Osteoblast (primary cell): ENCODE data around the gene AMMECR1. TPM values are rescaled to one million over a fixed set of nuclear protein-coding genes. Genes with fewer than 3 reads are reported as not detected.

Source experiments
- DNase-seq: peaks from one replicate; pipeline ENCODE4 v3.0.0; 2011; ENCODE audit warnings: low spot score, mixed read lengths; ENCODE audit not compliant: insufficient read length; ENCODE audit errors: missing footprints
- H2AFZ ChIP-seq: 2 replicates; pipeline ENCODE4 v1.6.0; 2011; ENCODE audit warnings: mild to moderate bottlenecking, low read length
- H3K27ac ChIP-seq: 2 replicates; pipeline ENCODE4 v1.5.1; 2011; ENCODE audit warnings: mild to moderate bottlenecking, low read depth, low read length, moderate library complexity
- H3K27me3 ChIP-seq: 2 replicates; pipeline ENCODE4 v1.6.0; 2012; ENCODE audit warnings: mild to moderate bottlenecking, control low read depth, inconsistent platforms, low read length, moderate library complexity; ENCODE audit not compliant: insufficient read depth
- H3K36me3 ChIP-seq: 2 replicates; pipeline ENCODE4 v1.5.1; 2011; ENCODE audit warnings: mild to moderate bottlenecking, low read length, control low read depth, moderate library complexity; ENCODE audit not compliant: insufficient read depth
- H3K4me1 ChIP-seq: 2 replicates; pipeline ENCODE4 v1.5.1; 2011; ENCODE audit warnings: mild to moderate bottlenecking, low read length, control low read depth, moderate library complexity; ENCODE audit not compliant: insufficient read depth
- H3K4me2 ChIP-seq: 2 replicates; pipeline ENCODE4 v1.6.0; 2011; ENCODE audit warnings: mild to moderate bottlenecking, low read length; ENCODE audit not compliant: insufficient read depth
- H3K4me3 ChIP-seq: fragments of 200-600 bp; sonication (generic); 3 replicates; pipeline ENCODE4 v1.5.1; 2012; ENCODE audit warnings: mild to moderate bottlenecking, low read length, inconsistent platforms; ENCODE audit not compliant: insufficient read depth
- H3K79me2 ChIP-seq: 2 replicates; pipeline ENCODE4 v1.6.0; 2012; ENCODE audit warnings: mild to moderate bottlenecking, low read length, control low read depth, inconsistent platforms; ENCODE audit not compliant: insufficient read depth
- H3K9me3 ChIP-seq: 2 replicates; pipeline ENCODE4 v1.5.1; 2011; ENCODE audit warnings: low read depth, low read length, control low read depth
- H4K20me1 ChIP-seq: 2 replicates; pipeline ENCODE4 v1.6.0; 2012; ENCODE audit warnings: mild to moderate bottlenecking, low read length, control low read depth; ENCODE audit not compliant: insufficient read depth
- total RNA-seq: library from RNA; depleted of rRNA; stranded (reverse); fragments of >200 nt; gene quantifications from 2 replicates; pipeline ENCODE4 v1.2.3, GENCODE V29; 2012
- TF ChIP-seq, protein P1 (sequence below): IDR thresholded peaks from 2 replicates; pipeline ENCODE4 v1.5.1; 2011; ENCODE audit warnings: mild to moderate bottlenecking, low read depth, low read length, moderate library complexity; ENCODE audit errors: extremely low read depth

AMMECR1 gene
- total RNA-seq, 1 donor, result 14.5 TPM

DNA sequence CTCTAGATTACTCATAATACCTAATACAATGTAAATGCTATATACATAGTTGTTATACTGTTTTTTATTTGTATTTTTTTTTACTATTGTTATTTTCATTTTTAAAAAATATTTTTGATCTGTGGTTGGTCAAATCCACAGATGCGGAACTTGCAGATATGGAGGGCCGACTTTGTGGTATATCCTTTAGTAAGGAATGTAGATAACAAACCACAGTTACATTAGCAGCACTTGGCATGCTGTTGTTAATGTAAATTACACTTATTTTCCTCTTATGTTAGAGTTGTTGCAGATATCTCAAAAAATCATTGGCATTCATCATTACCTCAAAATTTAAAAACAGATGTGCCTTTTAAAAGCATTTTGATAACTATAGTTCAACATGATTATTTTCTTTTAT, 164.0 kb downstream of the AMMECR1 start:
- H3K4me1 ChIP-seq, result no peaks in the 10 kb centered on the region
- no peak for DNase-seq
- no peaks in the 10 kb centered on the region for H3K36me3 ChIP-seq
- H3K27me3 ChIP-seq, result peaks cover 9% of the 10 kb centered on the region
- no peak overlapping the region for H3K4me2 ChIP-seq
- no peak overlapping the region for H3K27ac ChIP-seq
- H2AFZ ChIP-seq, result no peak overlapping the region
- no peak overlapping the region for H3K4me3 ChIP-seq
- no peaks in the 10 kb centered on the region for H3K79me2 ChIP-seq
- H4K20me1 ChIP-seq, result no peaks in the 10 kb centered on the region
- TF ChIP-seq, protein P1, sequence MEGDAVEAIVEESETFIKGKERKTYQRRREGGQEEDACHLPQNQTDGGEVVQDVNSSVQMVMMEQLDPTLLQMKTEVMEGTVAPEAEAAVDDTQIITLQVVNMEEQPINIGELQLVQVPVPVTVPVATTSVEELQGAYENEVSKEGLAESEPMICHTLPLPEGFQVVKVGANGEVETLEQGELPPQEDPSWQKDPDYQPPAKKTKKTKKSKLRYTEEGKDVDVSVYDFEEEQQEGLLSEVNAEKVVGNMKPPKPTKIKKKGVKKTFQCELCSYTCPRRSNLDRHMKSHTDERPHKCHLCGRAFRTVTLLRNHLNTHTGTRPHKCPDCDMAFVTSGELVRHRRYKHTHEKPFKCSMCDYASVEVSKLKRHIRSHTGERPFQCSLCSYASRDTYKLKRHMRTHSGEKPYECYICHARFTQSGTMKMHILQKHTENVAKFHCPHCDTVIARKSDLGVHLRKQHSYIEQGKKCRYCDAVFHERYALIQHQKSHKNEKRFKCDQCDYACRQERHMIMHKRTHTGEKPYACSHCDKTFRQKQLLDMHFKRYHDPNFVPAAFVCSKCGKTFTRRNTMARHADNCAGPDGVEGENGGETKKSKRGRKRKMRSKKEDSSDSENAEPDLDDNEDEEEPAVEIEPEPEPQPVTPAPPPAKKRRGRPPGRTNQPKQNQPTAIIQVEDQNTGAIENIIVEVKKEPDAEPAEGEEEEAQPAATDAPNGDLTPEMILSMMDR, result no peak
- no peaks in the 10 kb centered on the region for H3K9me3 ChIP-seq

DNA sequence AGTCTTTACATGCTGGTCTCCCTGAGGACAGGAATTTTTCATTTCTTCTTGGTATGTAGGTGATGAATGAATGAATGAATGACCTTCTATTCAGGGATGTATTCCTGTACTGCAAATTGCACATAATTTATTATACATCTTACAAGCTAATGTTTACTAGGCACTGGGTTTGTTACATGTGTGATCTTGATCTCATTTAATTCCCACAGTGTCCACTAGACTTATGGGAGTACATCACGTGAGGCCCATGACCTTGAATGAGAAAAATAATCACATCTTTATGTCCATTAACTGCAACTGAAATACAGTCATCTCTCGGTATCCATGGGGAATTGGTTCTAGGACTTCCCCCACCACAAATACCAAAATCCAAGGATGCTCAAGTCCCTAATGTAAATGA, 164.6 kb downstream of the AMMECR1 start:
- Histone ChIP-seq H3K79me2 (no peaks in the 10 kb centered on the region), H3K27ac (no peak overlapping the region), H3K36me3 (no peaks in the 10 kb centered on the region), H3K4me3 (no peak overlapping the region), H3K9me3 (no peaks in the 10 kb centered on the region), H3K27me3 (peaks cover 9% of the 10 kb centered on the region), H3K4me1 (no peaks in the 10 kb centered on the region), H4K20me1 (no peaks in the 10 kb centered on the region), H2AFZ (no peak overlapping the region), H3K4me2 (no peak overlapping the region)
- DNase-seq, result no peak
- TF ChIP-seq, protein P1, result no peak

DNA sequence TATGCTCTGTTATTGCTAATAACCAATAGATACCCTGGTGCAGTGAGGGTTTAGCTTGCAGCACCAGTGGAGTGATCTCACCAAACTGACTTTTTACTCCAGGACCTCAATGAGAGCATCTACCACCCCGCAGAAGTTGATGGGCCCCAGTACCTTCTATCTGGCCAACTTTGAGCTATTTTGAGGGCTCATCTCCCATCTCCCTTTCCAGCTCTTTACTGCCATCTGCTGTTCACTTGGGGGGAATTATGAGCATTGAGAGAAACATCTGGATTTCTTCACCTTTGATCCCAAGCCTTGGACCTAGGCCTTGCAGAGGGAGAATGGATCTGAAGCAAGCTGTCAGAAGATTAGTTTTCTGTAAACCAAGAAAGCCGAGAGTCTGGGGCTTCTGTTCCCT, 171.4 kb downstream of the AMMECR1 start:
- Histone ChIP-seq H3K27me3 (peaks cover 12% of the 10 kb centered on the region), H4K20me1 (peaks cover 3% of the 10 kb centered on the region), H3K36me3 (no peaks in the 10 kb centered on the region), H3K27ac (no peak overlapping the region), H3K4me1 (peaks cover 10% of the 10 kb centered on the region), H3K4me3 (no peak overlapping the region), H3K4me2 (no peak overlapping the region), H3K79me2 (no peaks in the 10 kb centered on the region), H3K9me3 (no peaks in the 10 kb centered on the region), H2AFZ (no peak overlapping the region)
- TF ChIP-seq, protein P1, result peak; percentile 76
- DNase-seq, result peak; percentile 58

DNA sequence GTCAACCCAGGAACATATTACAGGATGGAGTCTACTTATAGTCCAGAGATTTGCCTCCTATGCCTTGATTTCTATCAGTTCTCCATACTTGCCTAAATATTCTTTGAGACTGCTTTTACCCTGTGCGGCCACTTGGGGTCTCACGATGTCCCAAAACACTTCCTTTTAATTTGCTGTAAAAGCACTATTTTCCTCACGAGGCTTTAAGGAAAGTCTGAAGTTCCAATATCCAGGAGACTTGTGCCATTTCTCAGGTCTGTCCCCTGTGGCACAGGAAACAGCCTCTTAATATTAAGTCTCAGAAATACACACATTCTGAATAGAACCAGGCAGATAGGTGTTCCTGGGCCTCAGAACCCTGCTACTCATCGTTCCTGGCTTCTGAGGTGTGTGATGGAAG, 172.0 kb downstream of the AMMECR1 start:
- TF ChIP-seq, protein P1, result peak; percentile 65
- DNase-seq, result peak; percentile 58
- H3K4me1 ChIP-seq, result peaks cover 10% of the 10 kb centered on the region
- H3K4me3 ChIP-seq, result no peak overlapping the region
- H3K79me2 ChIP-seq, result no peaks in the 10 kb centered on the region
- H3K4me2 ChIP-seq, result no peak overlapping the region
- H3K36me3 ChIP-seq, result no peaks in the 10 kb centered on the region
- H3K27ac ChIP-seq, result no peak overlapping the region
- peaks cover 12% of the 10 kb centered on the region for H3K27me3 ChIP-seq
- peaks cover 3% of the 10 kb centered on the region for H4K20me1 ChIP-seq
- no peaks in the 10 kb centered on the region for H3K9me3 ChIP-seq
- H2AFZ ChIP-seq, result no peak overlapping the region
